COLO829 (cell line): Measurements from ENCODE around the gene PWP2.
"Not testable (repeated sequence)": the region's sequence is repeated elsewhere in the genome, so short reads cannot be mapped to it uniquely, and the experiment has no call there.

ENCODE experiments used
- DNase-seq: peaks from one replicate; pipeline ENCODE4 v3.0.0; 2012; ENCODE audit warnings: low spot score

The PWP2 gene

DNA sequence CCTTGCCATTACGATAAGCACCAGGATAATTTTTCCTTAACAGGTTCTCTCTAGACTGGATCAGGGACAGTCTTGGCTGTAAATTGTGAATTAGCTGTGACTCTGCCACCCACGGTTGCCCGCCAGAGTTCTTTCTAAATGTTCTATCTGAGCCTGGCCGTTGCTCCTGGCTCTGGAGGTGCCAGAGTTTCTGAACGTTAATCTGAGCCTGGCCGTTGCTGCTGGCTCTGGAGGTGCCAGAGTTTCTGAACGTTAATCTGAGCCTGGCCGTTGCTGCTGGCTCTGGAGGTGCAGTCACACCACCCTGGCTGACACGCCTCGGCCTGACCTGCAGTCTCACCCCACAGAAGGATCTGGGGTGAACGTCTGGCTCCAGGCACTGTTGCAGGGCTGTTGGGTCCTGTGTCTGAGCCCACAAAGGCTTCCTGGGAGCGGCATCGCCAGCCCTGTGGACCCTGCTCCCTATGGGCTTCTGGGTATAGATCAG lies 56.0 kb downstream of the PWP2 start:
- not testable (repeated sequence) for DNase-seq

- DNase-seq = not testable (repeated sequence)
Measured at GRCh38 chr21:44165933-44166332, 58.7 kb downstream of the PWP2 start.

- not testable (repeated sequence) for DNase-seq
Measured at GRCh38 chr21:44167527-44167926, 60.3 kb downstream of the PWP2 start.

GRCh38 chr21:44170326-44170725 lies 63.1 kb downstream of the PWP2 start:
- DNase-seq = not testable (repeated sequence)

GRCh38 chr21:44170863-44171262 lies 63.7 kb downstream of the PWP2 start:
- not testable (repeated sequence) for DNase-seq

GRCh38 chr21:44171962-44172572 lies 64.9 kb downstream of the PWP2 start:
- not testable (repeated sequence) for DNase-seq

- DNase-seq = not testable (repeated sequence)
Measured at GRCh38 chr21:44172741-44173140, 65.5 kb downstream of the PWP2 start.

GRCh38 chr21:44175189-44175588 lies 68.0 kb downstream of the PWP2 start:
- DNase-seq = not testable (repeated sequence)

DNA sequence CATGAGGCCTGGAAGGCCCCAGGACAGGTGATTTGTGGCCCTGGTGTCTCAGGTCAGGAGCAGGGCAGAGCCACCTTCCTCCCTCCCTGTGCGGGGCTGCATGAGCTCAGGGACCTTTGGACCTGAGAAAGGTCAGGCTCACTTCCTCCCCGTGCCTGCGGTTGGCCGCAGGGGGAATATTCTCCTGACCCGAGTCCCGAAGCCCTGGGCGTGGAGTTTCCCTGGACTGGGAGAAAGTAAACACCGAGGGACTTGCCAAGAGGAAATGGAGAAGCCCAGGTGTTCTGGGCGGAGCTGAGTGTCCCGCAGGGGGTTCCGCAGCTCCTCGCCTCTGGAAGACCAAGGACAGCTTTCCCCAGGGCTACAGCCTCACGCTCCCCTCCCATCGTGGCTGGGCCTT lies 68.9 kb downstream of the PWP2 start:
- not testable (repeated sequence) for DNase-seq
